Caco-2 (cell line): ENCODE measurements around the gene CACNA1C. TPM values are rescaled to one million over a fixed set of nuclear protein-coding genes. Genes with fewer than 3 reads are reported as not detected.
A peak's percentile ranks its signal among the peaks of the same experiment; 100 is the strongest.

Experiments
- BruUV-seq: library from RNA; stranded (reverse); fragments of 400-500 nt; replicated peaks from 2 replicates; lab custom pipeline; 2021; lab: Mats Ljungman, UMichigan
- CTCF ChIA-PET: fragments of 300-600 bp; sonication (Branson Sonifier 250); formaldehyde crosslinking; loops from one replicate; lab custom pipeline; 2022; ENCODE audit warnings: antibody characterized with exemption; lab: Charles Lee
- POLR2A ChIA-PET: fragments of 300-600 bp; sonication (Branson Sonifier 250); formaldehyde crosslinking; loops from one replicate; lab custom pipeline; 2022; ENCODE audit warnings: antibody characterized with exemption; lab: Charles Lee
- DNase-seq, 2 experiments: peaks; one replicate each; pipeline versions ENCODE4 v3.0.0 to v3.0.0-alpha.2; 2020 to 2022
- H3K27me3 ChIP-seq: replicated peaks from 2 replicates; pipeline ENCODE4 v1.6.0; 2011; ENCODE audit warnings: low read length; ENCODE audit not compliant: control insufficient read depth, insufficient read depth
- H3K36me3 ChIP-seq: 2 replicates; pipeline ENCODE4 v1.5.1; 2011; ENCODE audit warnings: low read length; ENCODE audit not compliant: control insufficient read depth, insufficient read depth
- H3K4me1 ChIP-seq: fragments of 250-450 bp; sonication (Bioruptor Pico); 2 replicates; pipeline ENCODE4 v1.5.1; 2020; ENCODE audit warnings: mild to moderate bottlenecking
- H3K4me3 ChIP-seq: 2 replicates; pipeline ENCODE4 v1.5.1; 2011; ENCODE audit warnings: low read depth, mild to moderate bottlenecking, control low read depth, low read length
- H3K9me3 ChIP-seq: fragments of 250-450 bp; sonication (Bioruptor Pico); 2 replicates; pipeline ENCODE4 v1.5.1; 2020; ENCODE audit warnings: mild to moderate bottlenecking, moderate library complexity
- H3K27ac Mint-ChIP-seq: one replicate; pipeline ENCODE4 v1.8.0; 2022; ENCODE audit warnings: mixed read lengths; ENCODE audit not compliant: unreplicated experiment
- H3K27me3 Mint-ChIP-seq: one replicate; pipeline ENCODE4 v1.8.0; 2022; ENCODE audit warnings: mixed read lengths; ENCODE audit not compliant: insufficient read depth, unreplicated experiment
- H3K36me3 Mint-ChIP-seq: one replicate; pipeline ENCODE4 v1.8.0; 2022; ENCODE audit warnings: mild to moderate bottlenecking, mixed read lengths; ENCODE audit not compliant: insufficient read depth, unreplicated experiment
- H3K4me1 Mint-ChIP-seq: one replicate; pipeline ENCODE4 v1.8.0; 2022; ENCODE audit warnings: low read depth, mixed read lengths; ENCODE audit not compliant: unreplicated experiment
- H3K4me3 Mint-ChIP-seq: one replicate; pipeline ENCODE4 v1.8.0; 2022; ENCODE audit warnings: mild to moderate bottlenecking, moderate library complexity, mixed read lengths; ENCODE audit not compliant: unreplicated experiment
- H3K9me3 Mint-ChIP-seq: one replicate; pipeline ENCODE4 v1.8.0; 2022; ENCODE audit warnings: mixed read lengths; ENCODE audit not compliant: unreplicated experiment
- CTCF ChIP-seq, 2 experiments: fragments of 200-600 bp in 1 of 2; IDR thresholded peaks; 1 replicate in 1 of 2; 2 replicates in 1 of 2; pipeline versions ENCODE4 v1.5.1 to v1.8.0; 2011 to 2022; ENCODE audit warnings: antibody characterized with exemption in 1 of 2, control low read depth in 1 of 2, inconsistent platforms in 1 of 2, low read depth in 1 of 2, low read length in 1 of 2, mild to moderate bottlenecking in 1 of 2, moderate library complexity in 1 of 2; ENCODE audit not compliant: insufficient read depth in 1 of 2, severe bottlenecking in 1 of 2, unreplicated experiment in 1 of 2
- intact Hi-C: fragments of 100-400 bp; cut with micrococcal nuclease; formaldehyde crosslinking; loops from one replicate; pipeline ENCODE4 v1.10.0; 2022; ENCODE audit not compliant: unreplicated experiment
- total RNA-seq: library from RNA; stranded (reverse); gene quantifications from 2 replicates; pipeline ENCODE4 v1.2.3, GENCODE V29; 2022

The CACNA1C gene
- total RNA-seq, 1 experiment from 2014 or later, result not detected

GRCh38 chr12:2287589-2287988, 234.8 kb downstream of the CACNA1C start:
- BruUV-seq, result no TSS peak

DNA sequence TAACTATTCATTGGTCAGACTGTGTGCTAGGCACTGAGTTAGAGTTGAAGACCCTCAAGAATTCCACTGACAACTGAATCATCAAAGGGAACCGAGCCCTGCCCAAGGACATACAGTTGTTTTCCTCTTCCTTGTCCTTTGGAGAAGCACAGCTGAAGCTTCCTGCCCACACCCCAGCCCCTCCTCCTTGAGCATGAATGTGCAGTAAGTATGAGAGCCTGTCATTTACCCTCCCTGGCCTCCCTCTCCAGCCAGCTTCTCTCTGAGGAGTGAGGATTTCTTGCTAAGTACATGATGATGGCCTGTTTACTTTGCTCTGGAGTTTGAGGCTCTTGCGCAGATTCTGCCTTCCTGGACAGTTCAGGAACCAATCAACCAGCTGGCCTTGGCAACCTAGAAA, 235.2 kb downstream of the CACNA1C start:
- H3K4me3 Mint-ChIP-seq, result no peak overlapping the region

More at GRCh38 chr12:2287589-2287988, 234.8 kb downstream of the CACNA1C start:
- Histone ChIP-seq H3K36me3 (no peaks in the 10 kb centered on the region), H3K27me3 (peaks cover 5% of the 10 kb centered on the region; the same call in 1 of the 2 replicates), H3K4me3 (no peak overlapping the region), H3K9me3 (no peaks in the 10 kb centered on the region), H3K4me1 (no peaks in the 10 kb centered on the region)
- Mint-ChIP-seq H3K27ac (no peak overlapping the region), H3K36me3 (no peaks in the 10 kb centered on the region), H3K27me3 (peaks cover 24% of the 10 kb centered on the region), H3K9me3 (no peaks in the 10 kb centered on the region), H3K4me3 (no peak overlapping the region), H3K4me1 (no peaks in the 10 kb centered on the region)
- ChIA-PET POLR2A (no interaction called here), CTCF (interaction anchor here (0.7 kb wide), 1 partner anchor 86 kb away, joined by 6 read pairs; no protein-coding TSS in a partner anchor)
- no peak for DNase-seq
- intact Hi-C loops, result no loop called here
- TF ChIP-seq CTCF (IDR thresholded peaks at IDR 0.05; ENCODE audit: insufficient read depth in 1 of 2, low read depth in 1 of 2, low read length in 1 of 2, severe bottlenecking in 1 of 2, unreplicated experiment in 1 of 2), result no peak

DNA sequence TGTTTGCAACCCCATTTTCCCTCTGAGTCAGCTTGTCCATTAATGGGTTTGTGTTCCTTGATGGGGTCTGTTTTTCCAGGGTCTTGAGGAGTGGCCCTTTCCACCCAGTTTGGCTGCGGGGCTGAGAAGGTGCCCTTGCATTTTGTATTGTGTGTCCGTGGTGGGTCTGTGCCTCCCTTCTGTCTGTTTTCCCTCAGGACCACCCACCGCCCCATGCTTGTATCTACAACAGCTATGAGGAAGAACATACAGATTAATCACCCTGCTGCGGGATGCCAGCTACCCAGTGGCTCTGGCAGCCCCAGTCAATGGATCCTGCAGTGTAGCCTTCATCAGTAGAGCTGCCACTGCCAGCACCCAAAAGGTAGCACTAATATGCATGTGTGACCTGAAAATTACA, 235.7 kb downstream of the CACNA1C start:
- peaks cover 24% of the 10 kb centered on the region for H3K27me3 Mint-ChIP-seq
- H3K36me3 ChIP-seq, result no peaks in the 10 kb centered on the region
- H3K9me3 Mint-ChIP-seq, result no peaks in the 10 kb centered on the region
- peak in 1 of 2 experiments; percentile 28 for DNase-seq
- no peaks in the 10 kb centered on the region for H3K4me1 ChIP-seq
- peaks cover 5% of the 10 kb centered on the region; the same call in 1 of the 2 replicates for H3K27me3 ChIP-seq
- BruUV-seq, result no TSS peak
- POLR2A ChIA-PET, result no interaction called here
- no peak overlapping the region for H3K4me3 ChIP-seq
- CTCF ChIA-PET, result no interaction called here
- no peaks in the 10 kb centered on the region for H3K4me1 Mint-ChIP-seq
- H3K9me3 ChIP-seq, result no peaks in the 10 kb centered on the region
- no peaks in the 10 kb centered on the region for H3K36me3 Mint-ChIP-seq
- no peak overlapping the region for H3K4me3 Mint-ChIP-seq
- TF ChIP-seq CTCF (IDR thresholded peaks at IDR 0.05; ENCODE audit: insufficient read depth in 1 of 2, low read depth in 1 of 2, low read length in 1 of 2, severe bottlenecking in 1 of 2, unreplicated experiment in 1 of 2), result no peak
- intact Hi-C loops, result no loop called here
- H3K27ac Mint-ChIP-seq, result no peak overlapping the region

More for the DNA sequence above, 235.2 kb downstream of the CACNA1C start:
- Histone ChIP-seq H3K9me3 (no peaks in the 10 kb centered on the region), H3K4me1 (no peaks in the 10 kb centered on the region), H3K4me3 (no peak overlapping the region), H3K36me3 (no peaks in the 10 kb centered on the region), H3K27me3 (peaks cover 5% of the 10 kb centered on the region; the same call in 1 of the 2 replicates)
- Mint-ChIP-seq H3K27ac (no peak overlapping the region), H3K27me3 (peaks cover 24% of the 10 kb centered on the region), H3K4me1 (no peaks in the 10 kb centered on the region), H3K9me3 (no peaks in the 10 kb centered on the region), H3K36me3 (no peaks in the 10 kb centered on the region)
- ChIA-PET POLR2A (no interaction called here), CTCF (interaction anchor here (0.7 kb wide), 1 partner anchor 85 kb away, joined by 6 read pairs; no protein-coding TSS in a partner anchor)
- DNase-seq, result peak in 1 of 2 experiments; percentile 35
- TF ChIP-seq CTCF (IDR thresholded peaks at IDR 0.05; ENCODE audit: insufficient read depth in 1 of 2, low read depth in 1 of 2, low read length in 1 of 2, severe bottlenecking in 1 of 2, unreplicated experiment in 1 of 2), result no peak
- no TSS peak for BruUV-seq
- intact Hi-C loops, result no loop called here
